Activated naive CD4-positive, alpha-beta T cell treated with anti-CD3 and anti-CD28 coated beads for 36 hours (primary cell): Measurements from ENCODE around the gene FGF3. TPM values are rescaled to one million over a fixed set of nuclear protein-coding genes. Genes with fewer than 3 reads are reported as not detected.

ENCODE experiments used
- CTCF ChIA-PET: fragments of 350-600 bp; sonication (Branson Sonifier 250); formaldehyde crosslinking; loops from one replicate; lab custom pipeline; 2021; ENCODE audit warnings: antibody characterized with exemption; lab: Charles Lee
- DNase-seq: peaks from one replicate; pipeline ENCODE4 v3.0.0-alpha.2; 2020
- H3K27ac Mint-ChIP-seq: one replicate; pipeline ENCODE4 v1.8.0; 2021; ENCODE audit warnings: mild to moderate bottlenecking, mixed read lengths
- H3K27me3 Mint-ChIP-seq: one replicate; pipeline ENCODE4 v1.8.0; 2021; ENCODE audit warnings: low read depth, mixed read lengths
- H3K36me3 Mint-ChIP-seq: one replicate; pipeline ENCODE4 v1.8.0; 2021; ENCODE audit warnings: low read depth, mixed read lengths
- H3K4me1 Mint-ChIP-seq: one replicate; pipeline ENCODE4 v1.8.0; 2021; ENCODE audit warnings: low read depth, mixed read lengths
- H3K4me3 Mint-ChIP-seq: one replicate; pipeline ENCODE4 v1.8.0; 2021; ENCODE audit warnings: mild to moderate bottlenecking, moderate library complexity, mixed read lengths
- H3K9me3 Mint-ChIP-seq: one replicate; pipeline ENCODE4 v1.8.0; 2021; ENCODE audit warnings: mixed read lengths
- intact Hi-C: fragments of 100-400 bp; cut with micrococcal nuclease; formaldehyde crosslinking; loops from one replicate; pipeline ENCODE4 v1.15.1; 2023
- total RNA-seq, 2 experiments: library from RNA; stranded (reverse); gene quantifications; one replicate each; pipeline ENCODE4 v1.2.3, GENCODE V29; 2021

Gene FGF3
- not detected for total RNA-seq

GRCh38 chr11:69818603-69819441 lies at the start of gene FGF3:
FGF3 (minus strand) TSS chr11:69819416; CDS start chr11:69818933, 483 bp downstream.
- DNase-seq, result no peak
- peaks cover 38% of the 10 kb centered on the region for H3K27me3 Mint-ChIP-seq

GRCh38 chr11:69868871-69869270 lies 49.7 kb upstream of the FGF3 start:
- Mint-ChIP-seq H3K27me3 (peaks cover 14% of the 10 kb centered on the region), H3K27ac (no peak overlapping the region), H3K36me3 (no peaks in the 10 kb centered on the region), H3K4me1 (no peaks in the 10 kb centered on the region), H3K4me3 (no peak overlapping the region), H3K9me3 (peaks cover 2% of the 10 kb centered on the region)
- no peak for DNase-seq
- intact Hi-C loops, result no loop called here
- CTCF ChIA-PET, result no interaction called here

More at GRCh38 chr11:69818603-69819441, at the start of gene FGF3:
- no peaks in the 10 kb centered on the region for H3K4me1 Mint-ChIP-seq
- H3K4me3 Mint-ChIP-seq, result no peak within 1 kb of the TSS
- H3K36me3 Mint-ChIP-seq, result no peaks in the 10 kb centered on the region
- H3K27ac Mint-ChIP-seq, result no peak within 1 kb of the TSS
- CTCF ChIA-PET, result no interaction called here
- no peaks in the 10 kb centered on the region for H3K9me3 Mint-ChIP-seq
- intact Hi-C loops, result no loop called here

DNA sequence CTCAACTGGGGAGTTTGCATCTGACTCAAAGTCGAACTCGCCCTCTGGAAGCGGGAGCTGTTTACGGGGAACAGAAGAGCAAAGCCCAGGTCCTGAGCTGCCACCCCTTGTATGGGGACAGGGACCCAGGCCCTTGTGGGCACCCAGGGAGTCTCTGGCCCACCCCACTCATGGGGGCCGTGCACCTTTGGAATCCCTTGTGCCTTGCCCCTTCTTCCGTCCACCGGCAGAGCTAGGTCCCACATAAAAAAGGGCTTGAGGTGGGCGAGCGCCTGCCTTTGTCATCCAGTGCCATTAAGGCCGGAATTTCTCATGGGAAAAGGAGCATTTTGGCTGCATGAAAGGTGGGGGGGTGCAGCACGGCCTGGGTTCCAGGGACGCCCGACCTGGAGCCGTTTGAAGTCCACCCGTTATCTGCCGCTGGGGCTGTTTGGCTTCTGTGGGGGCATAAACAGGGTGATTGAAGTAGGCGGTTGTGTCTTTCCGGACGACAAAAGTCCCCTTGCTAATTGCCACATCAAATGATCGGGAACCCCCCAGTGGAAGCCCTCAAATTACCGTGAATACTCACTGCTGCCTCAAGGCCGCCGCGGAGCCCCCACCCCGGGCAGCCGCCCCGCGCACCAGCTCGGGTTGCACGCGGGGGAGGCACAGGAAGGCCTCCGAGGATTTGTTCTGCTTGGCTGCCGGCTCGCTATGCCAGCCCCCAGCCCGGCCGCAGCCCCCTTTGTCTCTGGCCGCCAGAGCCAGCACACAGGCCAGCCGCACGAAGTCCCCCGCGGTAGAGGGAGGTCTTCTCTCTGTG lies 49.0 kb upstream of the FGF3 start:
- CTCF ChIA-PET, result no interaction called here
- intact Hi-C loops, result no loop called here
- Mint-ChIP-seq H3K36me3 (no peaks in the 10 kb centered on the region), H3K9me3 (peaks cover 2% of the 10 kb centered on the region), H3K27me3 (peaks cover 17% of the 10 kb centered on the region), H3K4me3 (no peak overlapping the region), H3K27ac (no peak overlapping the region), H3K4me1 (no peaks in the 10 kb centered on the region)
- no peak for DNase-seq

GRCh38 chr11:69867076-69868005 lies 48.1 kb upstream of the FGF3 start:
- intact Hi-C loops, result no loop called here
- no peaks in the 10 kb centered on the region for H3K4me1 Mint-ChIP-seq
- H3K4me3 Mint-ChIP-seq, result no peak overlapping the region
- H3K27me3 Mint-ChIP-seq, result peaks cover 18% of the 10 kb centered on the region
- H3K27ac Mint-ChIP-seq, result no peak overlapping the region
- CTCF ChIA-PET, result no interaction called here
- H3K9me3 Mint-ChIP-seq, result no peaks in the 10 kb centered on the region
- no peak for DNase-seq
- no peaks in the 10 kb centered on the region for H3K36me3 Mint-ChIP-seq

DNA sequence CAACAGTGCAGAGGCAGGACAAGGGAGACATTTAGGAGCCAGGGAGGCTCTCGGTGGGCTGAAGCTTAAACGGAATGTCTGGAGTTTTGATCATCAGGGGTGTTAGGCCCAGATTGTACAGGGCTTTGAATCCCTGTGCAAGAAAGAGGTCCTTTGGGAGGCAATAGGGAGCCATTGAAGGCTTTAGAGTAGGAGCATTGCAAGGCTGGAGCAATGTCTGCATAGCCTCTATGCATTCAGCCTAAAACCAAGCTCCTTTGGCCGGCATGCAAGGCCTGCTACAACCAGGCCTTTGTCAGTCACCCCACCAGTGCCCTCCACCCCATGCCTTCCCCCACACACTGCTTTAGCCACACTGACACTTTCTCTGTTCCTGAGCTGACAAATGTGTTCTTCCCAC lies 47.4 kb upstream of the FGF3 start:
- intact Hi-C loops, result no loop called here
- Mint-ChIP-seq H3K36me3 (no peaks in the 10 kb centered on the region), H3K4me3 (no peak overlapping the region), H3K9me3 (no peaks in the 10 kb centered on the region), H3K27me3 (peaks cover 18% of the 10 kb centered on the region), H3K4me1 (no peaks in the 10 kb centered on the region), H3K27ac (no peak overlapping the region)
- CTCF ChIA-PET, result no interaction called here
- DNase-seq, result no peak

DNA sequence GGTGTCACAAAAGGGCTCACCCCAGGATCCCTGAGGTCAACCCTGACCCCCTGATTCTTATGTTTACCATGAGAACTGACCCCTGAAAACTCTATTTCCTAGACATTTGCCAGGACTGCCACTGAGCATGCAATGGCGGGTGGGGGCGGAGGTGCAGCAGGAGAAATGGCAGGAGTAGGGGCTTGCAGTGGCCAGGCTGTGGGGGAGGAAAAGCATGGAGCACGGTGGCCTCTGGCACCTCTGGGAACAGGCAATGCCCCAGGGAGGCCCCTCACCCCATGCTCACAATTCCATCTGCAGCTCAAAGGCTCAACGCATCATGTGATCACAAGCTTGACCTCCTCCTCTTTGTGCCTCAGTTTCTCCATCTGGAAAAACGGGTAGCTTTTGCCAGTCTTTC lies 46.5 kb upstream of the FGF3 start:
- Mint-ChIP-seq H3K4me3 (no peak overlapping the region), H3K27me3 (peaks cover 26% of the 10 kb centered on the region), H3K27ac (no peak overlapping the region), H3K9me3 (no peaks in the 10 kb centered on the region), H3K36me3 (no peaks in the 10 kb centered on the region), H3K4me1 (no peaks in the 10 kb centered on the region)
- intact Hi-C loops, result no loop called here
- DNase-seq, result no peak
- CTCF ChIA-PET, result no interaction called here

DNA sequence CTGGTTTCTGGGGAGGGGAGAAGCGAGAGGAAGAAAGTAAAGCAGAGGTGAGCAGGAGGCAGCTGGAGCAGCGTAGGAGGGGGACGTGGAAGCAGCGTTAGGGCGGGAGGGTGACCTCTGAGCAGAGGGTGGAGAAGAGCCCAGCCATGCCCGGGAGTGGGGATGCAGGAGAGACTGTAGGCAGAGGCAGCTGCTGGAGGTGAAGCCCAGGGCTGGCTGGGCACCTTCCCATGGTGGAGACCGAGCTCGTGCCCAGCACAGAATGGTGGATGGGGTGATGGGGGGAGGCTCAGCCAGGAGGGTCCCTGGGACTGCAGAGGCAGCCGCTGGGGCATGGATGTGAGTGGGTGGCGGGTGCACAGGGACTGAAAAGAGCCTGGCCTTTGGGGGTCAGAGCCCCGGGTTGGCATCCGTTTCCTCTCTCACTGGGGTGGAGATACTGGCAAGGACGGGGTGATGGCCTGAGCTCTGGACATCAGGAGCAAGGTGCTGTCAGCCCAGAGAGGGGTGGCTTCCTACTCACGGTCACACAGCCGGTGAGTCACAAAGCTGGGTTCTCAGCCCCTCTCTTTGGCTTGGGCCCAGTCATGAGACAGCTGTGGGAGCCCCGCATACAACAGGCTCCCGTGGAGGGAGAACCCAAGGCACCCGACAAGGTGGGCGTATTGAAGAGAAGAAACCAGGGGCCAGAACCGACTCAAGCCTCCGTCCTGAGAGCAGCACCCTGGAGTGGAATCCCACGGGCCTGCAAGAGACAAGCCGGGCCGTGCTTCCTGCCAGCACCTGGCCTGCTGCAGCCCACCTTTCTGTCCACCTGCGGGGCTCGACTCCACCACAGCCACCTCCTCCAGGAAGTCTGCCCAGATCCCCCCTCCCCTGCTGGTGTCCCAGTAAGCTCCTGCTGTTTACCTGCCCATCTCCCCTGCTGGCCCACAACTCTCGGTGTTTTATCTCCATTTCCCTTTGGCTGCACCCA lies 45.8 kb upstream of the FGF3 start:
- no peak for DNase-seq
- no peaks in the 10 kb centered on the region for H3K9me3 Mint-ChIP-seq
- H3K27ac Mint-ChIP-seq, result no peak overlapping the region
- H3K36me3 Mint-ChIP-seq, result no peaks in the 10 kb centered on the region
- intact Hi-C loops, result no loop called here
- peaks cover 29% of the 10 kb centered on the region for H3K27me3 Mint-ChIP-seq
- H3K4me1 Mint-ChIP-seq, result no peaks in the 10 kb centered on the region
- no peak overlapping the region for H3K4me3 Mint-ChIP-seq
- CTCF ChIA-PET, result no interaction called here

- H3K27me3 Mint-ChIP-seq, result peaks cover 31% of the 10 kb centered on the region
- intact Hi-C loops, result no loop called here
- no peak for DNase-seq
Measured at GRCh38 chr11:69863544-69864200, 44.5 kb upstream of the FGF3 start.

DNA sequence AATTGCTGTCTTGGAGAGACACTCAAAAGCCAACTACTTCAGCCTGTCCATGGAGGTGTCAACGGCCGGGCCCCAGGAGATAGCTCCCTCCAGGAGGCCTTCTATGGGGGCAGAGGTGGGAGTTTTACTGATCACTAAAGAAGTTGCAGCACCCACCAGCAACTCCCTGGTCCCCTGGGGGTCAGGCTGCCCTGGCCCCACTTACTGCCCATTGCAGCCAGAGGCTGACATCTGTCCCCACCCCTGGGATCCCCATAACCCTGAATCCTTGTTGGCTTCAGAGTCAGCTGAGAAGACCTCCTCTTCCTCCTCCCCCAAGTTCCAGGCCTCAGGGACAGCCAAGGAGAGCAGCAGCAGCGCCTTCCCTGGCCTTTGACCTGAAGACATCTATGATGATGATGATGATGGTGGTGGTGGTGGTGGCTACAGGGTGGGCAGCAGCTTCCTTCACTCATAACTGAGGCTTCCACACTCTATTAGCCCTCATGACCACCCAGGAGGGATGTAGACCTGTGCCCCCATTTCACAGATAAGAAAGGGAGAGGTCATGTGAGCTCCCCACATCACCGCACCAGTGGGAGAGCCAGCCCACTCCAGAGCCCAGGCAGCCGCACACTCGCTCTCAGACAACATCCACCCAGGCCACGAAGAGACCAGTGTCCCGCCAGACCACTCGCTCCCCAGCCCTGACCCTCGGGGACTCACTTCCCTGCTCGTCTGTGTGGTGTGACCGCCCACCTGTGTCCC lies 43.8 kb upstream of the FGF3 start:
- no peak for DNase-seq
- intact Hi-C loops, result no loop called here
- Mint-ChIP-seq H3K4me3 (no peak overlapping the region), H3K36me3 (no peaks in the 10 kb centered on the region), H3K27me3 (peaks cover 30% of the 10 kb centered on the region), H3K9me3 (no peaks in the 10 kb centered on the region), H3K27ac (no peak overlapping the region), H3K4me1 (no peaks in the 10 kb centered on the region)
- CTCF ChIA-PET, result no interaction called here

More at GRCh38 chr11:69863544-69864200, 44.5 kb upstream of the FGF3 start:
- CTCF ChIA-PET, result no interaction called here
- Mint-ChIP-seq H3K9me3 (no peaks in the 10 kb centered on the region), H3K36me3 (no peaks in the 10 kb centered on the region), H3K27ac (no peak overlapping the region), H3K4me1 (no peaks in the 10 kb centered on the region), H3K4me3 (no peak overlapping the region)

GRCh38 chr11:69862331-69862771 lies 43.1 kb upstream of the FGF3 start:
- H3K27me3 Mint-ChIP-seq, result peaks cover 30% of the 10 kb centered on the region
- intact Hi-C loops, result no loop called here
- H3K4me3 Mint-ChIP-seq, result no peak overlapping the region
- H3K27ac Mint-ChIP-seq, result no peak overlapping the region
- no peaks in the 10 kb centered on the region for H3K36me3 Mint-ChIP-seq
- H3K4me1 Mint-ChIP-seq, result no peaks in the 10 kb centered on the region
- no peak for DNase-seq
- no peaks in the 10 kb centered on the region for H3K9me3 Mint-ChIP-seq
- CTCF ChIA-PET, result no interaction called here
